Prostate gland (tissue), 2 donors: ENCODE measurements around the gene LCE1F. TPM values are rescaled to one million over a fixed set of nuclear protein-coding genes. Genes with fewer than 3 reads are reported as not detected.

ENCODE experiments used
- DNase-seq: peaks from one replicate; pipeline ENCODE4 v3.0.0-alpha.2; 2019; ENCODE audit warnings: low spot score
- H3K27ac ChIP-seq, 2 donors: fragments of 200-600 bp; sonication (generic); 2 replicates each; pipeline ENCODE4 v1.5.1; 2017 to 2019
- H3K27me3 ChIP-seq: fragments of 200-600 bp; sonication (generic); replicated peaks from 2 replicates; pipeline ENCODE4 v1.5.1; 2019; ENCODE audit not compliant: insufficient read depth
- H3K36me3 ChIP-seq, 2 donors: fragments of 200-600 bp; sonication (generic); 1 replicate in 1 of 2; 2 replicates in 1 of 2; pipeline versions ENCODE4 v1.5.1 to v1.8.1; 2017 to 2019
- H3K4me1 ChIP-seq: fragments of 200-600 bp; sonication (generic); replicated peaks from 2 replicates; pipeline ENCODE4 v1.5.1; 2019
- H3K4me3 ChIP-seq, 2 donors: fragments of 200-600 bp; sonication (generic); 2 replicates each; pipeline ENCODE4 v1.5.1; 2017 to 2019
- H3K9me3 ChIP-seq: fragments of 200-600 bp; sonication (generic); 2 replicates; pipeline ENCODE4 v1.5.1; 2017
- POLR2A ChIP-seq: fragments of 450-650 bp; IDR thresholded peaks from one replicate; pipeline ENCODE4 v1.6.1; 2016; ENCODE audit warnings: antibody characterized with exemption, mild to moderate bottlenecking
- POLR2AphosphoS5 ChIP-seq: sonication (generic); formaldehyde crosslinking; IDR thresholded peaks from one replicate; pipeline ENCODE4 v1.6.1; 2017; ENCODE audit warnings: antibody characterized with exemption
- WGBS: methylation state at CpG from one replicate; pipeline ENCODE4 v1.1.5; 2018; 5-methylcytosine and 5-hydroxymethylcytosine counted together
- intact Hi-C: fragments of 100-400 bp; cut with DNase I; formaldehyde crosslinking; loops from one replicate; pipeline ENCODE4 v1.14.2; 2022
- total RNA-seq, 2 donors: library from RNA; depleted of rRNA; stranded (reverse); fragments of >200 nt; gene quantifications; one replicate each; pipeline ENCODE4 v1.1.0, GENCODE V29; 2016
- TF ChIP-seq, protein P1 (sequence below), 4 experiments: fragments of 200-600 bp in 2 of 4; fragments of 450-650 bp in 2 of 4; sonication (generic) in 2 of 4; IDR thresholded peaks; 1 replicate in 3 of 4; 2 replicates in 1 of 4; pipeline ENCODE4 v1.5.1; 2016 to 2019; ENCODE audit warnings: antibody characterized with exemption in 4 of 4, mild to moderate bottlenecking in 2 of 4, moderate library complexity in 2 of 4

LCE1F gene
- total RNA-seq, 2 donors from 2014 or later = not detected

DNA sequence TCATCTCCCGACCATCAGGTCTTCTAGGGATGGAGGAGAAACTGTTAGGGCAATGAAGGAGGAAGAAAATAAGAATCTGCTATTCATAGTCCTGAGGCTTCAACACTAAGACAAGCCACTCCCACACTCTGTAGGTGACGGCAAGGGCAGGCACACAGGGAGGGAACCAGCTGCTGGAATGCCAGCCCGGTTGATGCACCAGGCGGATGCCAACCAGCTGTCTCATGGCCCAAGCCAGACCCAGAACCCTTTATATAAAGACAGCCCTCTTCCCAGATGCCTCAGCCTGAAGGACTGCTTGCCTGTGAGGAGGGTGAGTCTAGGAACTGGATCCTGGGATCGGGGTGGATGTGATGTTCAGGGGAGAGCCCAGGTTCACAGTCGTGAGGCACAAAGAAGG, 17.2 kb upstream of the LCE1F start, which contains the start of gene KPRP:
TSS of gene KPRP (plus strand) at position 279 of the 400 bp plus-strand sequence. CDS start 1,564 bp downstream, outside the sequence.
- Histone ChIP-seq H3K9me3 (no peaks in the 10 kb centered on the region), H3K27me3 (no peaks in the 10 kb centered on the region), H3K4me1 (no peaks in the 10 kb centered on the region), H3K27ac (no peak within 1 kb of the TSS), H3K36me3 (no peaks in the 10 kb centered on the region), H3K4me3 (no peak within 1 kb of the TSS)
- DNase-seq = no peak
- intact Hi-C loops = no loop called here
- no peak for TF ChIP-seq POLR2AphosphoS5
- TF ChIP-seq, protein P1, sequence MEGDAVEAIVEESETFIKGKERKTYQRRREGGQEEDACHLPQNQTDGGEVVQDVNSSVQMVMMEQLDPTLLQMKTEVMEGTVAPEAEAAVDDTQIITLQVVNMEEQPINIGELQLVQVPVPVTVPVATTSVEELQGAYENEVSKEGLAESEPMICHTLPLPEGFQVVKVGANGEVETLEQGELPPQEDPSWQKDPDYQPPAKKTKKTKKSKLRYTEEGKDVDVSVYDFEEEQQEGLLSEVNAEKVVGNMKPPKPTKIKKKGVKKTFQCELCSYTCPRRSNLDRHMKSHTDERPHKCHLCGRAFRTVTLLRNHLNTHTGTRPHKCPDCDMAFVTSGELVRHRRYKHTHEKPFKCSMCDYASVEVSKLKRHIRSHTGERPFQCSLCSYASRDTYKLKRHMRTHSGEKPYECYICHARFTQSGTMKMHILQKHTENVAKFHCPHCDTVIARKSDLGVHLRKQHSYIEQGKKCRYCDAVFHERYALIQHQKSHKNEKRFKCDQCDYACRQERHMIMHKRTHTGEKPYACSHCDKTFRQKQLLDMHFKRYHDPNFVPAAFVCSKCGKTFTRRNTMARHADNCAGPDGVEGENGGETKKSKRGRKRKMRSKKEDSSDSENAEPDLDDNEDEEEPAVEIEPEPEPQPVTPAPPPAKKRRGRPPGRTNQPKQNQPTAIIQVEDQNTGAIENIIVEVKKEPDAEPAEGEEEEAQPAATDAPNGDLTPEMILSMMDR (IDR thresholded peaks at IDR 0.05) = no peak
- no peak for TF ChIP-seq POLR2A
- 55% methylated on average over 6 of the region's 6 CpGs for WGBS

DNA sequence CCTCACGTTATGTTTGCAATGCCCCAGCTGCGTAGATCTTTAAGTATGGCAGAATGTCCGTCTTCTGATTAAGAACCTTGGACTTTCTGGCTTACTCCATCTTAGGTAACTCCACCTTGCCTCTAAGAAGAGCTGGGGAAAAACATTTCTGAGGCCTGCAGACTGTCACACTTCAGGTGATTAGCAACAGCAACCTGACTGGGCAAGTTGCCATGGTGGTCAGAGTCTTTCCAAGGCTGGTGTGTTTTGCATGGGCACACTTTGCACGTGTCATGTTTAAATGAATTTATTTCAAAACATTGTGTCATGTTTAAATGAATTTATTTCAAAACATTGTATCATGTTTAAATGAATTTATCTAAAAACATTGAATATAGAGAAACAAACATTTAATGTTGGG, 16.3 kb upstream of the LCE1F start:
- WGBS = 85% methylated on average over 4 of the region's 4 CpGs
- TF ChIP-seq, protein P1 (IDR thresholded peaks at IDR 0.05) = no peak
- Histone ChIP-seq H3K27me3 (no peaks in the 10 kb centered on the region), H3K36me3 (no peaks in the 10 kb centered on the region), H3K9me3 (no peaks in the 10 kb centered on the region), H3K4me1 (no peaks in the 10 kb centered on the region), H3K27ac (no peak overlapping the region), H3K4me3 (no peak overlapping the region)
- DNase-seq = no peak
- intact Hi-C loops = no loop called here

DNA sequence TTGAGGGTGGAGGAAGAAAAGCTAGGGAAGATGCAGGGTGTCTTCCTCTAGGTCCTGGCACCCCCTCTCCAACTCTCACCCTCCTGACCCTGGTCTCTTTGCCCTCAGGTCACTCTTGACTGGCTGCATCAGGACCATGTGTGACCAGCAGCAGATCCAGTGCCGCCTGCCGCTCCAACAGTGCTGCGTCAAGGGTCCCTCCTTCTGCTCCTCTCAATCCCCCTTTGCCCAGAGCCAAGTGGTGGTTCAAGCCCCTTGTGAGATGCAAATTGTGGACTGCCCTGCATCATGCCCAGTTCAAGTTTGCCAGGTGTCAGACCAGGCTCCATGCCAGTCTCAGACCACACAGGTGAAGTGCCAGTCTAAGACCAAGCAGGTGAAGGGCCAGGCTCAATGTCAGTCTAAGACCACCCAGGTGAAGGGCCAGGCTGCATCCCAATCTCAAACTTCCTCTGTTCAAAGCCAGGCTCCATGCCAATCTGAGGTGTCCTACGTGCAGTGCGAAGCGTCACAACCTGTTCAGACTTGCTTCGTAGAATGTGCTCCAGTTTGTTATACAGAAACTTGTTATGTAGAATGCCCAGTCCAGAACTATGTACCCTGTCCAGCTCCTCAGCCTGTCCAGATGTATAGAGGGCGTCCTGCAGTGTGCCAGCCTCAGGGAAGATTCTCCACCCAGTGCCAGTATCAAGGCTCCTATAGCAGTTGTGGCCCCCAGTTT, 15.3 kb upstream of the LCE1F start:
- WGBS = 71% methylated on average over 8 of the region's 8 CpGs
- Histone ChIP-seq H3K4me3 (no peak overlapping the region), H3K4me1 (no peaks in the 10 kb centered on the region), H3K9me3 (no peaks in the 10 kb centered on the region), H3K36me3 (no peaks in the 10 kb centered on the region), H3K27me3 (no peaks in the 10 kb centered on the region), H3K27ac (no peak overlapping the region)
- intact Hi-C loops = no loop called here
- TF ChIP-seq POLR2AphosphoS5 (no peak), POLR2A (no peak)
- TF ChIP-seq, protein P1 (IDR thresholded peaks at IDR 0.05) = no peak
- DNase-seq = no peak

DNA sequence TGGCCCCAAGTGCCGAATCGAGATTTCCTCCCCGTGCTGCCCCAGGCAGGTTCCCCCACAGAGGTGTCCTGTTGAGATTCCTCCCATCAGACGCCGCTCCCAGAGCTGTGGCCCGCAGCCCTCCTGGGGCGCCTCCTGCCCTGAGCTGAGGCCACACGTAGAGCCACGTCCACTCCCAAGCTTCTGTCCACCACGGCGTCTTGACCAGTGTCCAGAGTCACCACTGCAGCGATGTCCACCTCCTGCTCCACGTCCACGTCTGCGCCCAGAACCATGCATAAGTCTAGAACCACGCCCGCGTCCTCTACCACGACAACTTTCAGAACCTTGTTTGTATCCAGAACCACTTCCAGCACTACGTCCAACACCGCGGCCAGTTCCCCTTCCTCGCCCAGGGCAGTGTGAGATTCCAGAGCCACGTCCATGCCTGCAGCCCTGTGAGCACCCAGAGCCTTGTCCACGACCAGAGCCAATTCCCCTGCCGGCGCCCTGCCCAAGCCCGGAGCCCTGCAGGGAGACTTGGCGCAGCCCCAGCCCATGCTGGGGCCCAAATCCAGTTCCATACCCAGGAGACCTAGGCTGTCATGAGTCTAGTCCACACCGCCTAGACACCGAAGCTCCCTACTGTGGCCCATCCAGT, 14.3 kb upstream of the LCE1F start:
- H3K4me1 ChIP-seq = no peaks in the 10 kb centered on the region
- TF ChIP-seq POLR2A (no peak), POLR2AphosphoS5 (no peak)
- TF ChIP-seq, protein P1 (IDR thresholded peaks at IDR 0.05) = no peak
- no peaks in the 10 kb centered on the region for H3K36me3 ChIP-seq
- DNase-seq = no peak
- H3K9me3 ChIP-seq = no peaks in the 10 kb centered on the region
- intact Hi-C loops = no loop called here
- no peaks in the 10 kb centered on the region for H3K27me3 ChIP-seq
- H3K4me3 ChIP-seq = no peak overlapping the region
- 93% methylated on average over 31 of the region's 31 CpGs for WGBS
- H3K27ac ChIP-seq = no peak overlapping the region
